OCI-LY1 (cell line): ENCODE results near the gene MGME1.

Experiments
- H2AFZ ChIP-seq: fragments of 200-600 bp; sonication (generic), shearing (Covaris generic); 2 replicates; pipeline ENCODE4 v1.6.0; 2014; ENCODE audit warnings: antibody characterized with exemption, mild to moderate bottlenecking, low read length
- H3F3A ChIP-seq: fragments of 200-600 bp; sonication (generic), shearing (Covaris generic); 2 replicates; pipeline ENCODE4 v1.6.0; 2014; ENCODE audit warnings: mild to moderate bottlenecking, antibody characterized with exemption, low read length, moderate library complexity; ENCODE audit not compliant: insufficient read depth
- H3K27ac ChIP-seq: fragments of 200-600 bp; sonication (generic); 2 replicates; pipeline ENCODE4 v1.5.1; 2014; ENCODE audit warnings: low read length, mixed run types, mild to moderate bottlenecking, low read depth; ENCODE audit not compliant: poor library complexity, severe bottlenecking
- H3K27me3 ChIP-seq: fragments of 200-600 bp; sonication (generic); 2 replicates; pipeline ENCODE4 v1.6.0; 2014; ENCODE audit warnings: antibody characterized with exemption, mild to moderate bottlenecking, low read length, moderate library complexity; ENCODE audit not compliant: insufficient read depth
- H3K36me3 ChIP-seq: fragments of 200-600 bp; sonication (generic); 2 replicates; pipeline ENCODE4 v1.6.1; 2014; ENCODE audit warnings: mild to moderate bottlenecking, antibody characterized with exemption, low read length, moderate library complexity, mixed read lengths; ENCODE audit not compliant: insufficient read depth
- H3K4me1 ChIP-seq: fragments of 200-600 bp; sonication (generic); 2 replicates; pipeline ENCODE4 v1.5.1; 2014; ENCODE audit warnings: mild to moderate bottlenecking, low read length, moderate library complexity; ENCODE audit not compliant: insufficient read depth, severe bottlenecking
- H3K4me2 ChIP-seq: fragments of 200-600 bp; sonication (generic), shearing (Covaris generic); 2 replicates; pipeline ENCODE4 v1.6.1; 2014; ENCODE audit warnings: low read length
- H3K4me3 ChIP-seq: fragments of 200-600 bp; sonication (generic); 2 replicates; pipeline ENCODE4 v1.5.1; 2014; ENCODE audit warnings: low read length, low read depth, mild to moderate bottlenecking, mixed read lengths; ENCODE audit not compliant: poor library complexity, severe bottlenecking
- H3K79me2 ChIP-seq: fragments of 200-600 bp; shearing (Covaris generic); 2 replicates; pipeline ENCODE4 v1.6.1; 2016; ENCODE audit warnings: mixed run types, low read length, mixed read lengths; ENCODE audit not compliant: insufficient read depth
- H3K9ac ChIP-seq: fragments of 200-600 bp; sonication (generic), shearing (Covaris generic); 2 replicates; pipeline ENCODE4 v1.6.1; 2014; ENCODE audit warnings: mild to moderate bottlenecking, low read length, mixed read lengths
- H3K9me2 ChIP-seq: fragments of 200-600 bp; sonication (generic), shearing (Covaris generic); 2 replicates; pipeline ENCODE4 v1.6.1; 2014; ENCODE audit warnings: low read depth, mild to moderate bottlenecking, low read length, mixed read lengths
- H3K9me3 ChIP-seq: fragments of 200-600 bp; shearing (Covaris generic); 2 replicates; pipeline ENCODE4 v1.6.1; 2014; ENCODE audit warnings: low read length, mixed read lengths
- H4K20me1 ChIP-seq: fragments of 200-600 bp; sonication (generic), shearing (Covaris generic); 2 replicates; pipeline ENCODE4 v1.6.0; 2016; ENCODE audit warnings: mild to moderate bottlenecking, low read length; ENCODE audit not compliant: insufficient read depth
- CTCF ChIP-seq: fragments of 200-600 bp; sonication (generic), shearing (Covaris generic); IDR thresholded peaks from 2 replicates; pipeline ENCODE4 v1.5.1; 2017; ENCODE audit warnings: mild to moderate bottlenecking, antibody characterized with exemption, low read length, moderate library complexity, mixed read lengths
- EZH2 ChIP-seq: fragments of 200-600 bp; sonication (generic), shearing (Covaris generic); IDR thresholded peaks from 2 replicates; pipeline ENCODE4 v1.8.0; 2017; ENCODE audit warnings: borderline replicate concordance, mixed run types, mild to moderate bottlenecking, antibody characterized with exemption, low read length, moderate library complexity, mixed read lengths

The MGME1 gene

GRCh38 chr20:17933711-17934110, 35.1 kb upstream of the MGME1 start:
- Histone ChIP-seq H3K36me3 (no peaks in the 10 kb centered on the region; the same call in 1 of the 2 replicates), H3K27ac (no peak overlapping the region), H3K9ac (no peak overlapping the region), H3K9me2 (no peaks in the 10 kb centered on the region), H3K27me3 (no peaks in the 10 kb centered on the region), H3K9me3 (no peaks in the 10 kb centered on the region), H2AFZ (no peak overlapping the region), H3K4me1 (no peaks in the 10 kb centered on the region), H3K4me2 (no peak overlapping the region), H4K20me1 (no peaks in the 10 kb centered on the region), H3K4me3 (no peak overlapping the region), H3K79me2 (no peaks in the 10 kb centered on the region), H3F3A (no peaks in the 10 kb centered on the region)
- TF ChIP-seq CTCF, result no peak
- TF ChIP-seq EZH2, result no peak

GRCh38 chr20:17934141-17934862, 34.5 kb upstream of the MGME1 start:
- Histone ChIP-seq H3K4me1 (no peaks in the 10 kb centered on the region), H3K27ac (no peak overlapping the region), H3K79me2 (no peaks in the 10 kb centered on the region), H3K27me3 (no peaks in the 10 kb centered on the region), H3K4me3 (no peak overlapping the region), H3K9me2 (no peaks in the 10 kb centered on the region), H3F3A (no peaks in the 10 kb centered on the region), H3K4me2 (no peak overlapping the region), H2AFZ (no peak overlapping the region), H3K9me3 (no peaks in the 10 kb centered on the region), H3K36me3 (no peaks in the 10 kb centered on the region; the same call in 1 of the 2 replicates), H4K20me1 (no peaks in the 10 kb centered on the region), H3K9ac (no peak overlapping the region)
- no peak for TF ChIP-seq EZH2

GRCh38 chr20:17935186-17935585, 33.6 kb upstream of the MGME1 start:
- Histone ChIP-seq H3K9me2 (no peaks in the 10 kb centered on the region), H3K4me3 (no peak overlapping the region), H3K79me2 (no peaks in the 10 kb centered on the region), H2AFZ (no peak overlapping the region), H3K27ac (no peak overlapping the region), H4K20me1 (no peaks in the 10 kb centered on the region), H3F3A (no peaks in the 10 kb centered on the region), H3K4me2 (no peak overlapping the region), H3K9me3 (no peaks in the 10 kb centered on the region), H3K27me3 (no peaks in the 10 kb centered on the region), H3K4me1 (no peaks in the 10 kb centered on the region), H3K36me3 (peaks cover under 1% of the 10 kb centered on the region), H3K9ac (no peak overlapping the region)
- TF ChIP-seq CTCF (no peak), EZH2 (no peak)

GRCh38 chr20:17935761-17936160, 33.1 kb upstream of the MGME1 start:
- H3K9ac ChIP-seq, result no peak overlapping the region
- H3K36me3 ChIP-seq, result peaks cover 6% of the 10 kb centered on the region
- H3K4me2 ChIP-seq, result no peak overlapping the region
- no peaks in the 10 kb centered on the region for H3K9me3 ChIP-seq
- H2AFZ ChIP-seq, result no peak overlapping the region
- TF ChIP-seq EZH2 (no peak), CTCF (no peak)
- H3K4me3 ChIP-seq, result no peak overlapping the region
- no peak overlapping the region for H3K27ac ChIP-seq
- H3K79me2 ChIP-seq, result no peaks in the 10 kb centered on the region
- H3K9me2 ChIP-seq, result no peaks in the 10 kb centered on the region
- H3F3A ChIP-seq, result no peaks in the 10 kb centered on the region
- no peaks in the 10 kb centered on the region for H3K27me3 ChIP-seq
- no peaks in the 10 kb centered on the region for H4K20me1 ChIP-seq
- no peaks in the 10 kb centered on the region for H3K4me1 ChIP-seq
